Liver (tissue), 9 donors: ENCODE results near the gene KIFC3. TPM values are rescaled to one million over a fixed set of nuclear protein-coding genes. Genes with fewer than 3 reads are reported as not detected.

Experiments used
- DNase-seq: peaks from one replicate; pipeline ENCODE4 v3.0.0-alpha.2; 2017; ENCODE audit warnings: low spot score
- H3K27ac ChIP-seq, 2 donors: one replicate each; pipeline ENCODE4 v1.7.0; 2013; ENCODE audit warnings: inconsistent platforms in 2 of 2, low read length in 2 of 2, control low read depth in 1 of 2, low read depth in 1 of 2, mild to moderate bottlenecking in 1 of 2
- H3K27me3 ChIP-seq, 4 donors: one replicate each; pipeline versions ENCODE4 v1.6.1 to v1.7.0; 2013; ENCODE audit warnings: low read length in 3 of 4, inconsistent platforms in 1 of 4, mild to moderate bottlenecking in 1 of 4, moderate library complexity in 1 of 4; ENCODE audit not compliant: control insufficient read depth in 4 of 4, insufficient read depth in 4 of 4
- H3K36me3 ChIP-seq, 4 donors: one replicate each; pipeline versions ENCODE4 v1.6.1 to v1.7.0; 2013; ENCODE audit warnings: low read length in 3 of 4, mild to moderate bottlenecking in 3 of 4, low read depth in 1 of 4, moderate library complexity in 1 of 4; ENCODE audit not compliant: control insufficient read depth in 4 of 4, insufficient read depth in 3 of 4
- H3K4me1 ChIP-seq, 4 donors: one replicate each; pipeline versions ENCODE4 v1.6.1 to v1.7.0; 2013; ENCODE audit warnings: low read length in 3 of 4, mild to moderate bottlenecking in 3 of 4, moderate library complexity in 1 of 4; ENCODE audit not compliant: control insufficient read depth in 4 of 4, insufficient read depth in 4 of 4
- H3K4me3 ChIP-seq, 3 donors: one replicate each; pipeline versions ENCODE4 v1.6.1 to v1.7.0; 2013; ENCODE audit warnings: low read length in 3 of 3, control low read depth in 1 of 3, low read depth in 1 of 3, mild to moderate bottlenecking in 1 of 3
- H3K9ac ChIP-seq, 2 donors: one replicate each; pipeline ENCODE4 v1.7.0; 2013; ENCODE audit warnings: low read length in 2 of 2, mild to moderate bottlenecking in 2 of 2, moderate library complexity in 2 of 2, control low read depth in 1 of 2, low read depth in 1 of 2
- H3K9me3 ChIP-seq, 4 donors: one replicate each; pipeline versions ENCODE4 v1.6.1 to v1.7.0; 2013; ENCODE audit warnings: low read length in 3 of 4; ENCODE audit not compliant: control insufficient read depth in 4 of 4
- ATF3 ChIP-seq: IDR thresholded peaks from 2 replicates; pipeline ENCODE4 v1.6.1; 2016; ENCODE audit warnings: antibody characterized with exemption
- EGR1 ChIP-seq, 2 donors: IDR thresholded peaks; 2 replicates each; pipeline ENCODE4 v1.6.1; 2016 to 2018; ENCODE audit warnings: antibody characterized with exemption in 2 of 2, low read depth in 2 of 2
- FOXA1 ChIP-seq: IDR thresholded peaks from 2 replicates; pipeline ENCODE4 v1.6.1; 2016; ENCODE audit warnings: antibody characterized with exemption
- FOXA2 ChIP-seq: IDR thresholded peaks from 2 replicates; pipeline ENCODE4 v1.6.1; 2016; ENCODE audit warnings: antibody characterized with exemption
- GABPA ChIP-seq, 2 donors: IDR thresholded peaks in 1 of 2; conservative IDR thresholded peaks in 1 of 2; 2 replicates each; pipeline ENCODE4 v1.6.1; 2016; ENCODE audit warnings: antibody characterized with exemption in 2 of 2, mild to moderate bottlenecking in 1 of 2, moderate library complexity in 1 of 2
- HNF4A ChIP-seq, 2 donors: conservative IDR thresholded peaks; 2 replicates each; pipeline ENCODE4 v1.6.1; 2016; ENCODE audit warnings: antibody characterized with exemption in 2 of 2, mild to moderate bottlenecking in 2 of 2
- HNF4G ChIP-seq: IDR thresholded peaks from 2 replicates; pipeline ENCODE4 v1.6.1; 2016; ENCODE audit warnings: antibody characterized with exemption
- JUND ChIP-seq, 2 donors: IDR thresholded peaks; 2 replicates each; pipeline ENCODE4 v1.6.1; 2016; ENCODE audit warnings: antibody characterized with exemption in 2 of 2
- MAX ChIP-seq: IDR thresholded peaks from 2 replicates; pipeline ENCODE4 v1.6.1; 2016; ENCODE audit warnings: antibody characterized with exemption
- NR2F2 ChIP-seq: IDR thresholded peaks from 2 replicates; pipeline ENCODE4 v1.6.1; 2016; ENCODE audit warnings: antibody characterized with exemption
- RXRA ChIP-seq, 2 donors: IDR thresholded peaks; 2 replicates each; pipeline ENCODE4 v1.6.1; 2017 to 2018; ENCODE audit warnings: antibody characterized with exemption in 2 of 2, mild to moderate bottlenecking in 1 of 2
- SP1 ChIP-seq: IDR thresholded peaks from 2 replicates; pipeline ENCODE4 v1.6.1; 2018; ENCODE audit warnings: antibody characterized with exemption, mild to moderate bottlenecking
- TAF1 ChIP-seq: conservative IDR thresholded peaks from 2 replicates; pipeline ENCODE4 v1.6.1; 2016; ENCODE audit warnings: antibody characterized with exemption, mild to moderate bottlenecking
- YY1 ChIP-seq: IDR thresholded peaks from 2 replicates; pipeline ENCODE4 v1.6.1; 2016; ENCODE audit warnings: antibody characterized with exemption, mild to moderate bottlenecking
- WGBS: extraction: QIAGEN DNeasy Blood & Tissue Kit; methylation state at CpG from one replicate; pipeline ENCODE4 v1.1.7; 2013; 5-methylcytosine and 5-hydroxymethylcytosine counted together
- polyA plus RNA-seq, 2 donors: library from polyadenylated mRNA; stranded (reverse) in 1 of 2; unstranded in 1 of 2; fragments of 200-250 nt in 1 of 2; fragments of >200 nt in 1 of 2; fragmentation: Nextera tagmentation in 1 of 2; extraction: Ambion mirVana in 1 of 2; gene quantifications; one replicate each; pipeline versions ENCODE4 v1.2.1 to v1.2.3, GENCODE V29; 2013 to 2015
- total RNA-seq, 2 donors: library from RNA; depleted of rRNA; stranded (reverse); fragments of >200 nt; gene quantifications; one replicate each; pipeline ENCODE4 v1.2.3, GENCODE V29; 2014
- TF ChIP-seq, protein P1 (sequence below): IDR thresholded peaks from 2 replicates; pipeline ENCODE4 v1.6.1; 2016; ENCODE audit warnings: antibody characterized with exemption
- TF ChIP-seq, protein P2 (sequence below): IDR thresholded peaks from 2 replicates; pipeline ENCODE4 v1.6.1; 2016; ENCODE audit warnings: antibody characterized with exemption, mild to moderate bottlenecking
- donor health status: healthy.
- donor health status: healthy.
- donor health status: healthy.
- donor health status: healthy.
- donor health status: healthy.

Gene KIFC3
- total and polyA plus RNA-seq, 4 donors = 16.5 to 103 (median 27.4) TPM

- no peak overlapping the region for H3K9ac ChIP-seq
These were observed 62.4 kb downstream of the KIFC3 start for GRCh38 chr16:57739756-57740422.

GRCh38 chr16:57738844-57739243, 63.4 kb downstream of the KIFC3 start:
- no peaks in the 10 kb centered on the region for H3K9me3 ChIP-seq
- no peak overlapping the region for H3K27ac ChIP-seq
- no peaks in the 10 kb centered on the region for H3K27me3 ChIP-seq
- H3K9ac ChIP-seq = no peak overlapping the region
- no peak overlapping the region for H3K4me3 ChIP-seq
- peaks cover 0 to 3% (median 0%) of the 10 kb centered on the region in 4 donors for H3K36me3 ChIP-seq
- no peak for DNase-seq
- peaks cover 8 to 22% (median 18%) of the 10 kb centered on the region in 4 donors for H3K4me1 ChIP-seq
- 97% methylated on average over 7 of the region's 7 CpGs for WGBS
- TF ChIP-seq EGR1 (IDR thresholded peaks at IDR 0.05; ENCODE audit: low read depth in 2 of 2) (no peak), YY1 (no peak), TAF1 (no peak), RXRA (IDR thresholded peaks at IDR 0.05) (no peak), HNF4G (no peak), MAX (no peak), FOXA1 (no peak), FOXA2 (no peak), ATF3 (no peak), JUND (IDR thresholded peaks at IDR 0.05) (no peak), NR2F2 (no peak)
- TF ChIP-seq, protein P1, sequence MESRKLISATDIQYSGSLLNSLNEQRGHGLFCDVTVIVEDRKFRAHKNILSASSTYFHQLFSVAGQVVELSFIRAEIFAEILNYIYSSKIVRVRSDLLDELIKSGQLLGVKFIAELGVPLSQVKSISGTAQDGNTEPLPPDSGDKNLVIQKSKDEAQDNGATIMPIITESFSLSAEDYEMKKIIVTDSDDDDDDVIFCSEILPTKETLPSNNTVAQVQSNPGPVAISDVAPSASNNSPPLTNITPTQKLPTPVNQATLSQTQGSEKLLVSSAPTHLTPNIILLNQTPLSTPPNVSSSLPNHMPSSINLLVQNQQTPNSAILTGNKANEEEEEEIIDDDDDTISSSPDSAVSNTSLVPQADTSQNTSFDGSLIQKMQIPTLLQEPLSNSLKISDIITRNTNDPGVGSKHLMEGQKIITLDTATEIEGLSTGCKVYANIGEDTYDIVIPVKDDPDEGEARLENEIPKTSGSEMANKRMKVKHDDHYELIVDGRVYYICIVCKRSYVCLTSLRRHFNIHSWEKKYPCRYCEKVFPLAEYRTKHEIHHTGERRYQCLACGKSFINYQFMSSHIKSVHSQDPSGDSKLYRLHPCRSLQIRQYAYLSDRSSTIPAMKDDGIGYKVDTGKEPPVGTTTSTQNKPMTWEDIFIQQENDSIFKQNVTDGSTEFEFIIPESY = no peak
- TF ChIP-seq, protein P2, sequence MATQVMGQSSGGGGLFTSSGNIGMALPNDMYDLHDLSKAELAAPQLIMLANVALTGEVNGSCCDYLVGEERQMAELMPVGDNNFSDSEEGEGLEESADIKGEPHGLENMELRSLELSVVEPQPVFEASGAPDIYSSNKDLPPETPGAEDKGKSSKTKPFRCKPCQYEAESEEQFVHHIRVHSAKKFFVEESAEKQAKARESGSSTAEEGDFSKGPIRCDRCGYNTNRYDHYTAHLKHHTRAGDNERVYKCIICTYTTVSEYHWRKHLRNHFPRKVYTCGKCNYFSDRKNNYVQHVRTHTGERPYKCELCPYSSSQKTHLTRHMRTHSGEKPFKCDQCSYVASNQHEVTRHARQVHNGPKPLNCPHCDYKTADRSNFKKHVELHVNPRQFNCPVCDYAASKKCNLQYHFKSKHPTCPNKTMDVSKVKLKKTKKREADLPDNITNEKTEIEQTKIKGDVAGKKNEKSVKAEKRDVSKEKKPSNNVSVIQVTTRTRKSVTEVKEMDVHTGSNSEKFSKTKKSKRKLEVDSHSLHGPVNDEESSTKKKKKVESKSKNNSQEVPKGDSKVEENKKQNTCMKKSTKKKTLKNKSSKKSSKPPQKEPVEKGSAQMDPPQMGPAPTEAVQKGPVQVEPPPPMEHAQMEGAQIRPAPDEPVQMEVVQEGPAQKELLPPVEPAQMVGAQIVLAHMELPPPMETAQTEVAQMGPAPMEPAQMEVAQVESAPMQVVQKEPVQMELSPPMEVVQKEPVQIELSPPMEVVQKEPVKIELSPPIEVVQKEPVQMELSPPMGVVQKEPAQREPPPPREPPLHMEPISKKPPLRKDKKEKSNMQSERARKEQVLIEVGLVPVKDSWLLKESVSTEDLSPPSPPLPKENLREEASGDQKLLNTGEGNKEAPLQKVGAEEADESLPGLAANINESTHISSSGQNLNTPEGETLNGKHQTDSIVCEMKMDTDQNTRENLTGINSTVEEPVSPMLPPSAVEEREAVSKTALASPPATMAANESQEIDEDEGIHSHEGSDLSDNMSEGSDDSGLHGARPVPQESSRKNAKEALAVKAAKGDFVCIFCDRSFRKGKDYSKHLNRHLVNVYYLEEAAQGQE = no peak

More at GRCh38 chr16:57739756-57740422, 62.4 kb downstream of the KIFC3 start:
- Histone ChIP-seq H3K4me1 (peaks cover 6 to 15% (median 13%) of the 10 kb centered on the region in 4 donors), H3K27ac (no peak overlapping the region), H3K9me3 (no peaks in the 10 kb centered on the region), H3K27me3 (no peaks in the 10 kb centered on the region), H3K36me3 (peaks cover 0 to 3% (median 0%) of the 10 kb centered on the region in 4 donors), H3K4me3 (no peak overlapping the region)
- no peak for TF ChIP-seq SP1
- no peak for TF ChIP-seq HNF4G
- no peak for TF ChIP-seq EGR1 (IDR thresholded peaks at IDR 0.05; ENCODE audit: low read depth in 2 of 2)
- no peak for TF ChIP-seq GABPA (IDR thresholded peaks at IDR 0.05 in 1 of 2, conservative IDR thresholded peaks at IDR 0.05 in 1 of 2)
- no peak for TF ChIP-seq ATF3
- TF ChIP-seq, protein P1 = no peak
- TF ChIP-seq, protein P2 = no peak
- TF ChIP-seq FOXA2 = no peak
- no peak for TF ChIP-seq HNF4A (conservative IDR thresholded peaks at IDR 0.05)
- TF ChIP-seq TAF1 = no peak
- DNase-seq = no peak
- 96% methylated on average over 18 of the region's 18 CpGs for WGBS
